NCI-H748 (cell line): ENCODE measurements around the gene LSAMP.

ENCODE experiments used
- DNase-seq: peaks from one replicate; lab custom pipeline; 2025; ENCODE audit not compliant: unreplicated experiment; lab: John Stamatoyannopoulos, UW

Gene LSAMP

GRCh38 chr3:116179091-116179490 is 266.2 kb downstream of the LSAMP start:
- no peak for DNase-seq

DNA sequence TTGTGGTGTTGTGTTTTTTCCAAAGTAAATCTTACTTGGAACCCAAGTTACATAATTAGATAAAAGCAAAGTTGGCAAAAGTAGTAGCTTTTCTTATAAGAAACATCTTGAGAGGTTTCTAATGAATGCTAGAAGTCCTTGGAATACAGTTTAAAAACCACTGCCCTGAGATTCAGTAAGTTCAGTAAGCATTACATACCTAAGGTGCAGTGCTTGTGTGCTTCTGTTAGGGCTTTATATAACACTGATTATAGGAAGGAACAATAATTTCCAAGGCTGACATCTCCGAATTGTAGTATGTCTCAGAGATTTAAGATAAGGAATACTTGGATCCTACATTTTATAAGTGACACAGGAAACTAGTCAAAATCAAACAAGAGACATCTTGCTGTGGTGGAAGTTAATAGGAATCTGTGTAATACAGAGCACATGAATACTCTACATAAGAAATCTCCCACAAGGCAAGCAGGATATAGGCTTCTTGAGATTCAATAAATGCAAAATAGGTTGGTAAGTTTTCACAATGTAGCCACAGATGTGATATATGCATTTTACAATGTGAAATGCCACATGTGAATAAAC is 268.2 kb downstream of the LSAMP start:
- DNase-seq, result no peak

DNA sequence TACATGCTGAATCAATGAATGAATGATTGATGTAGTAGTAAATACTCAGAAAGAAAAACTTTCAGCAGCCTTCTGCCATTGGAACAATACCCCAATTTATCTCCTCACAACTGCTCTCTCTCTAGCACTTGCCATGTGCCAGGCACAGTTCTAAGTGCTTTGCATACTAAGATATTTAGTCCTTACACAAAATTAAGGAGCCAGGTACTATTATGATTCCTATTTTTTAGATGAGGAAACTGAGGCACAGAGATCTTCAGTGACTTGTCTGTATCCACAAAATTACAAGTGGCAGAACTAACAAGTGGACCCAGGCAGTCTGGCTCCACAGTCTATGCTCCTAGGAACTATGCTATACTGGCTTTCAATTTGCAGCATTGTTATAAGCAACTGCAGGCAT is 279.2 kb downstream of the LSAMP start:
- no peak for DNase-seq

GRCh38 chr3:116165641-116166040 is 279.6 kb downstream of the LSAMP start:
- DNase-seq, result no peak

- DNase-seq, result peak; percentile 81
These were observed 280.2 kb downstream of the LSAMP start for GRCh38 chr3:116165135-116165534.

- no peak for DNase-seq
These were observed 281.2 kb downstream of the LSAMP start for GRCh38 chr3:116164039-116164438.

- no peak for DNase-seq
These were observed 283.4 kb downstream of the LSAMP start for GRCh38 chr3:116161575-116162525.

- DNase-seq, result no peak
These were observed 284.7 kb downstream of the LSAMP start for GRCh38 chr3:116160594-116160993.

- DNase-seq, result no peak
These were observed 289.4 kb downstream of the LSAMP start for GRCh38 chr3:116155841-116156240.

GRCh38 chr3:116154389-116154788 is 290.9 kb downstream of the LSAMP start:
- no peak for DNase-seq

DNA sequence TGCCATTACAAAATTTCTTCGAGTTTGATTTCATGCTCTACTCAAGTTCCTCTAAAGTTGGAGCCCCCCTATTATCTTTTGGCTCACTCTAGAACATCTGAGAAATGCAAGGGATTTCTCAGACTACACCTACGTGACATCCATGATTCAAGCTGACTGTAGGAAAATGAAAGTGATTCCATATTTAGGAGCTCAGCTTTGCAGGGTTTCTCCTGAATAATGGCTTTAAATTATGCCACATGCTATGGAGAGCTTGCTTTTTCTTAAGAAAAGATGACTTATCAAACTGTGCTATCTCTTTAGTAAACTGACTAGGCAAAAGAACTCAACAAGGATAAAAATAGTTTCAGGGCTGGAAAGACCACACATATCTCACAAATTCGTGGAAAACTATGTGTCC is 292.1 kb downstream of the LSAMP start:
- DNase-seq, result no peak

DNA sequence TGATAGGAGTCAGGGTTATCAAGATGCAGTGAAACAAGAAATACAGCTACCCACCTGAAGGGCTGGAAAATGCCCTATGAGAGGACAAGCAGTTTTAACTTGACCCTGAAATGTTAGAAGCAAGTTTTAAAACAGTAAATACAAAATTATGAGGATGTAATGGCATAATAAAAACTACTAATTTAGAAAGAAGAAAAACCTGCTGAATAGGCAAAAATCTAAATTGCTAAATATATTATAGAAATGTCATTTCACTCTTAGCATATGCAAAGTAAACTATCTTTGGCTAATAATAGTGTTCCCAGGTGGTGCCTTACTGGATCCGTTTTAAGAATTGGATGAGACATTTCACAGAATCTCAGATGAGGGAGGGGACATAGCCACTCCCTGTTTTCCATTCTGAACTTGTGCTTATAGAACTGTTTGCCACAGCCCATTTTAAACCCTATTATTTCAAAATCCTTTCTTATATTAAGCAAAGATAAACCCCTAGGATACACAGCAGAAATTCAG is 294.6 kb downstream of the LSAMP start:
- DNase-seq, result no peak

- peak; percentile 85 for DNase-seq
These were observed 296.1 kb downstream of the LSAMP start for GRCh38 chr3:116148881-116149851.

- no peak for DNase-seq
These were observed 299.7 kb downstream of the LSAMP start for GRCh38 chr3:116145613-116146012.

DNA sequence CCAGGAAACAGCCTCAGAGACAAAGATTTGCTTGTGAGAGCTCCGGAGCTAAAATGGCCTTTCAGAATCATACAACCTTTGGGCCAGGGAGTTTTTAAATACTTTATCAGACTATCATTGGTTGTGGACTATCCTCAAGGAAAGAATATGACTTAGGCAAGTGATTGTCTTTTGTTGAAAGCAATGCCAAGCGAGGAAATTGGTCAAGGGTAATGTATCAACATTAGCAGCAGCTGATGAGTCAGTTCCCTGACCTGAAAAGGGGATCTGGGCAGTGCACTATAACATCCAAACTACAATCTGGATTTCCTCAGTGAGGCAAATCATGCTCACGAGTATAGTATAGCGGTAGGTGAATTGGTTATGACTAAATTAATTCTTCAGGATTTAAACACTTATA is 303.6 kb downstream of the LSAMP start:
- no peak for DNase-seq

GRCh38 chr3:116140100-116140689 is 305.1 kb downstream of the LSAMP start:
- peak; percentile 60 for DNase-seq

DNA sequence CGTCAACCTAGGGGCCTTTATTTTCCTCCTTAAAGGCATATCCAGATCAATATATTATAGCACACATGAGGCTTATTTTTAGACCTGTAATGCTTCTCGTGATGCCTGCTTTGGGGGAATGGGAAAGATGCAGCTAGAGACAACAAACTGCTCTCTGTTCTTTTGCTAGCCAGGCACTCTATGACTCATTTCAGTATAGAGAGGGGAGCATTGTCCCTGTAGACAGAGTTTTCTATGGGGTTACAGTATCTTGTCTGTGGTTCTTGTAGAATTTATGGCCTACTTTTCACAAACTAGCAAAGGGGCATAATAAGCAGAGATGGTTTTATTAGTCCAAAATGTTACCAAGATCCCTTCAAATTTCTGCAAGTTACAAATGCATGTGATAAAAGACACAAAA is 305.6 kb downstream of the LSAMP start:
- DNase-seq, result no peak

- no peak for DNase-seq
These were observed 309.7 kb downstream of the LSAMP start for GRCh38 chr3:116135457-116136085.

DNA sequence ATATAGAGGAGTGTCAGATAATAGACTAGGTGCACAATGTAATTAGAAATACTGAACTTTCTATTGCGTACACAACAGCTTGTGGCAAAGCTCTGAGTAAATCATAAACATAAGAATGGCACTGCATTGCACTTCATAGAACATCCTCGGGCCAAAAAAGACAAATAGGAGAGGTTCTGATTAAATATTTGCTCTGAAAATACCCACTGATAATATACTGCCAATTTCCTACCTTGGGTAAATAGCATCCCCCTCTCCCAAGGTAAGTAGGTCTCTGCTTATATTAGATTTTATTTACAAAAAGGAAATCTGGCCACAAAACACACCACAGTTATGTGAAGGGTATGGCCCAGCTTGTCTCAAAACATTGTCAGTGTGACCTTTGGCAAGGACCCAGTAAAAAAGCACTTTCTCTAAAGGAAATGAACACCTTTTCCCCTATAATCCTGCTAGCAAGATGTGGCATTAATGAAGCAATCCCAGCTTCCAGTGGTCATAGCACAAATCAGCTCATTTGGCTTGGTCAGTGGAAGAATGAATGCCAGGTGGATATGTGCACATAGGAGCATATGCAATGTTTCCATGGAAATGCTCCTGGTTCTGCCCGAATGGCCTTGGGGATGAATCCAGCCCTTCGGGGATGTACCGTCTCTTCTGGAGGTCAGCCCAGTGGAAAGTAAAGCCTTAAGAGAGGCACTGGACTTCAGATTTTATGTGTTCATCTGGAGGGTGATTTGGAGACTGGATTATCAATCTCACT is 315.9 kb downstream of the LSAMP start:
- peak; percentile 59 for DNase-seq
